ENCODE measurements around the gene PCCA.

PCCA gene

DNA sequence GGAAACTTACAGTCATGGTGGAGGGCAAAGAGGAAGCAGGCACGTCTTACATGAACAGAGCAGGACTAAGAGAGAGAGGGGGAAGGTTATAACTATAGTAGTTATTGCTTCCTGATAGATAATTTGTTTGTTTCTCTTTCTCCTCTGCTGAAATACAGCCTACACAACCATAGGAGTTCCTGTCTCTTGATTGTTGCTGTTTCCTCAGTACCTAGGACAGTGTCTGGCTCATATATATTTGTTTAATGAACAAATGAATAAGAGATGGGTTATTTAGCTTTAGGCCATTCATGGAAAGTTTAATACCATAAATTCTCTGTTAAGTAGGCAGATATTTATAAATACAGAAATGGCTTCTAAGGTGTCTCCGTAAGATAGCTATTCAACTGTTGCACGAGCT is 95.2 kb downstream of the PCCA start:
- H3K4me3 ChIP-seq (ENCODE audit: low read depth, low read length) = no peak overlapping the region
- no peak for DNase-seq (ENCODE audit: low read depth)
- TF ChIP-seq, protein P1, sequence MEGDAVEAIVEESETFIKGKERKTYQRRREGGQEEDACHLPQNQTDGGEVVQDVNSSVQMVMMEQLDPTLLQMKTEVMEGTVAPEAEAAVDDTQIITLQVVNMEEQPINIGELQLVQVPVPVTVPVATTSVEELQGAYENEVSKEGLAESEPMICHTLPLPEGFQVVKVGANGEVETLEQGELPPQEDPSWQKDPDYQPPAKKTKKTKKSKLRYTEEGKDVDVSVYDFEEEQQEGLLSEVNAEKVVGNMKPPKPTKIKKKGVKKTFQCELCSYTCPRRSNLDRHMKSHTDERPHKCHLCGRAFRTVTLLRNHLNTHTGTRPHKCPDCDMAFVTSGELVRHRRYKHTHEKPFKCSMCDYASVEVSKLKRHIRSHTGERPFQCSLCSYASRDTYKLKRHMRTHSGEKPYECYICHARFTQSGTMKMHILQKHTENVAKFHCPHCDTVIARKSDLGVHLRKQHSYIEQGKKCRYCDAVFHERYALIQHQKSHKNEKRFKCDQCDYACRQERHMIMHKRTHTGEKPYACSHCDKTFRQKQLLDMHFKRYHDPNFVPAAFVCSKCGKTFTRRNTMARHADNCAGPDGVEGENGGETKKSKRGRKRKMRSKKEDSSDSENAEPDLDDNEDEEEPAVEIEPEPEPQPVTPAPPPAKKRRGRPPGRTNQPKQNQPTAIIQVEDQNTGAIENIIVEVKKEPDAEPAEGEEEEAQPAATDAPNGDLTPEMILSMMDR (conservative IDR thresholded peaks at IDR 0.05; ENCODE audit: low read depth, low read length) = no peak

DNA sequence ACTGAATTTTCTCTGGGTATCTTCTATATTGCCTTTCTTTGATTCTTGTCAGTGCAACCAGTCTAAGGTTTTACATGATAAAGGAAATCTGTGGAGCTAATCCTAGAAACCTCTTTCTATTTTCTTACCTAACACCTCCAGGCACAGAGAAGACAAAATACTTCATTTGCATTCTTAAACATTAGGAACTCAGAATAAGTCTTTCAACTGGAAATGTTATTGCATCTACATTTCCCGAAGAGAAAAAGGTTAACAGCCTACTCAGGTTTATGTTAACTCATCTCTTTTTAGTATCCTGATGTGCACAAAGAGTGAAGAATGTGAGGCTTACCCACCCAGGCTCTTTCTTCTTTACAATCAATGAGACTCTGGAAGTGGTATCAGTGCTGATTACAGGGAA is 106.7 kb downstream of the PCCA start:
- TF ChIP-seq, protein P1 (conservative IDR thresholded peaks at IDR 0.05; ENCODE audit: low read depth, low read length) = no peak
- DNase-seq (ENCODE audit: low read depth) = no peak
- no peak overlapping the region for H3K4me3 ChIP-seq (ENCODE audit: low read depth, low read length)

DNA sequence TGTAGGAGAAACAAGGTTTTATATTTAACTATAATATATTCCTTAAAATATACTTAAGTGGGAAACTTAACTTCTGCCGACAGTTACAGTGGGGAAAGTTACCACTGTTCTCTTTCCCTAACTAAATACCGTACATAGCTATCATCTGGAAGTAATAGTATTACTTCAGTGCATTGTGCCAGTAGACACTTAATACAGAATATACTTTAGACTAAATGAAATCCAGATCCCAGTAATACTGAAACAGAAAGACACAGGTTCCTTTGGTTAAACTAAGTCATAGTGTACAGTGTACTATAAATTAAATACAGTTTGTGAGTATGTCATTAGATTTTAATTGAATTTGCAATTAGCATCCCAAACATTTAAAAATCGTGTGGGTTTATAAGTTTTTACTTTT is 107.5 kb downstream of the PCCA start:
- H3K4me3 ChIP-seq (ENCODE audit: low read depth, low read length) = no peak overlapping the region
- TF ChIP-seq, protein P1 (conservative IDR thresholded peaks at IDR 0.05; ENCODE audit: low read depth, low read length) = no peak
- no peak for DNase-seq (ENCODE audit: low read depth)

DNA sequence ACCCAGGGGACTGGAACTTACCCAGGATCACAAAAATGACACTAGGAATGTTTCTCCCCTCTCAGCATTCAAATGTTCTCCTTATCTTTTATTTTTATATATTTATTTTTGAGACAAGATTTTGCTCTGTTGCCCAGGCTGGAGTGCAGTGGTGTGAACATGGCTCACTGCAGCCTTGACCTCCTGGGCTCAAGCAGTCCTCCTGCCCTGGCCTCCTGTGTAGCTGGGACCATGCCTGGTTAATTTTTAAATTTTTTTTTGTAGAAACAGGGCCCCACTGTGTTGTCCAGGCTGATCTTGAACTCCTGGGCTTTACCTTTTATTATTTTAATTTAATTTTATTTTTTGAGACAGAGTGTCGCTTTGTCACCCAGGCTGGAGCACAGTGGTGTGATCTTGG is 108.2 kb downstream of the PCCA start:
- no peak for DNase-seq (ENCODE audit: low read depth)
- TF ChIP-seq, protein P1 (conservative IDR thresholded peaks at IDR 0.05; ENCODE audit: low read depth, low read length) = no peak
- no peak overlapping the region for H3K4me3 ChIP-seq (ENCODE audit: low read depth, low read length)

DNA sequence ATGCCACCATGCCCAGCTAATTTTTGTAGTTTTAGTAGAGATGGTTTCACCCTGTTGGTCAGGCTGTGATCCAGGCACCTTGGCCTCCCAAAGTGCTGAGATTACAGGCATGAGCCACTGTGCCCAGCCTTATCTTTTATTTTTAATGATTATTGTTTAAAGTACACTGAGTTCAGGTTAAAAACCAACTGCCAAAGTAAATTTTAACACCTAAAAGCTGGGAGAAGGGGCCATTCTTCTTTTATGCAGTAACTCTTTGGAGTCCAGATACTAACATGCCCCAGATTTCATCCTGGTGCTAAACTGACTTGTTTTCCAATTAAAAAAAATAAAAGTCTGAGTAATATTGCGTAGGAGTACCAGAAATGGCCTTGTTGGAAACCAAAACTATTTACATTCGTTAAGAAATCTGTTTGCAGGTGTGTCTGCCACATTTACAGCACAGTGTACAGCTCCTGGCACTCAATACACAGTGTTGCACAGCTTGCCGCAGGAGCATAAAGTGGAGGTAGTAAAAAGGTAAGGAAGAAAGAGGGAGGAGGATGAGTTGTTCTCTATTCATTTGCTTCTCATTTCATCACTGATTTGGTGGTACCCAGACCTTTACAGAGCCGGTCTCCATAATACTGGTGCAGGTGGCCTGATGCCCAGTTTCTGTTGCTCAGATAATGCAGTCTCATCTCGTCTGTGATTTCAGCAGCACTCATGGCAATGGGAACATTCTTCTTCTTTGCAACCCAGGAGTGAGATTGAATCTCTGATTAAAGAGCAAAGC is 108.9 kb downstream of the PCCA start:
- TF ChIP-seq, protein P1 (conservative IDR thresholded peaks at IDR 0.05; ENCODE audit: low read depth, low read length) = no peak
- no peak for DNase-seq (ENCODE audit: low read depth)

DNA sequence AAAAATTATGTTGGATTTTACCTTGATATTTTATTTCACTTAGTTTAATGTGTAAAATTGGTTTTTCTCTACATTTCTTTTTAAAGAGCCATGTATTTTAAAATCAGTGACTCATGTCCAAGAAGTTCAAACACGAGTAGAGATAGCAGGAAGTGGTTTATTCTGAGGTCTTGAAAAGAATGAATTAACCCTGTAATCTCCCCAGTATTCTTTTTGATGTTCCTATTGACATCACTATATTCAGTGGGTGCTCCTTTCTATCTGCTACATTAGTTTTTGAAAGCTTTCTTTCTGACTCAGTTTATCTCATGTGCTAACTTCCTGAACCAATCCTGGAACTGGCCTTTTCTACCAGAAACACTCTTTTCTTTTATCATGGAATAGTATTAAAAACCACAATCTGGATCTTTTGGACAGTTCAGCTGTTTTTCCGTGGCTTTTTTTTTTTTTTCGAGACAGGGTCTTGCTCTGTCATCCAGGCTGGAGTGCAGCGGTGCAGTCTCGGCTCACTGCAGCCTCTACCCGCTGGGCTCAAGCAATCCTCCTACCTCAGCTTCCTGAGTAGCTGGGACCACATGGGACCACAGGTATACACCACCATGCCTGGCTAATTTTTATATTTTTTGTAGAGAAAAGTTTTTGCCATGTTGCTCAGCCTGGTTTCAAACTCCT is 114.9 kb downstream of the PCCA start:
- no peak overlapping the region for H3K4me3 ChIP-seq (ENCODE audit: low read depth, low read length)
- peak; percentile 85 for DNase-seq (ENCODE audit: low read depth)
- TF ChIP-seq, protein P1 (conservative IDR thresholded peaks at IDR 0.05; ENCODE audit: low read depth, low read length) = no peak

More for the DNA sequence above, 108.9 kb downstream of the PCCA start:
- no peak overlapping the region for H3K4me3 ChIP-seq (ENCODE audit: low read depth, low read length)
